ENCODE results near the gene NUS1. TPM values are rescaled to one million over a fixed set of nuclear protein-coding genes. Genes with fewer than 3 reads are reported as not detected.

Gene NUS1
- total and polyA plus RNA-seq, 2 of the 13 experiments (the other 11 are each of a cell fraction or from before 2014, with no cell fraction given) = 18.3 to 18.6 TPM

GRCh38 chr6:117627533-117627932 lies 47.7 kb upstream of the NUS1 start:
- TF ChIP-seq ZNF138 (CRISPR knock-in tag; IDR thresholded peaks at IDR 0.05; ENCODE audit: low read depth) (no peak), ZUFSP (CRISPR knock-in tag; IDR thresholded peaks at IDR 0.05; ENCODE audit: borderline replicate concordance) (no peak), ZNF570 (CRISPR knock-in tag; IDR thresholded peaks at IDR 0.05; ENCODE audit: borderline replicate concordance) (no peak), AKAP8 (CRISPR knock-in tag; IDR thresholded peaks at IDR 0.05) (no peak), MBNL3 (CRISPR knock-in tag; conservative IDR thresholded peaks at IDR 0.05) (no peak), ATF6 (CRISPR knock-in tag; conservative IDR thresholded peaks at IDR 0.05) (no peak), ZNF572 (CRISPR knock-in tag; IDR thresholded peaks at IDR 0.05) (no peak), ZNF276 (CRISPR knock-in tag; IDR thresholded peaks at IDR 0.05; ENCODE audit: low read depth) (no peak), CEBPB (IDR thresholded peaks at IDR 0.05; ENCODE audit: borderline replicate concordance, low read depth, low read length) (no peak), HMG20A (CRISPR knock-in tag; IDR thresholded peaks at IDR 0.05; ENCODE audit: borderline replicate concordance) (no peak), ZSCAN22 (CRISPR knock-in tag; IDR thresholded peaks at IDR 0.05) (no peak), CENPT (CRISPR knock-in tag; IDR thresholded peaks at IDR 0.05; ENCODE audit: low read depth) (no peak), NFYB (CRISPR knock-in tag; IDR thresholded peaks at IDR 0.05) (no peak), SRSF1 (optimal IDR thresholded peaks at IDR 0.05; ENCODE audit: low read depth, low read length) (no peak), ZNF766 (CRISPR knock-in tag; IDR thresholded peaks at IDR 0.05; ENCODE audit: borderline replicate concordance) (no peak), UBTF (CRISPR knock-in tag; IDR thresholded peaks at IDR 0.05) (no peak), FOXP1 (IDR thresholded peaks at IDR 0.05) (no peak), FOXP1 (CRISPR knock-in tag; IDR thresholded peaks at IDR 0.05) (no peak), TEF (CRISPR knock-in tag; IDR thresholded peaks at IDR 0.05) (no peak)
- ChIA-PET CTCF (ENCODE audit: low intra/inter-chr PET ratio, low total read pairs) (no interaction called here), POLR2A (no interaction called here)
- H3K27ac ChIP-seq (ENCODE audit: extremely low read length, insufficient read depth, low read length) = no peak overlapping the region
- in situ Hi-C loops (cut with HindIII; ENCODE audit: extremely low pct_ligation_motif_present, low pct_unique_long_range_greater_than_20kb) (no loop called here), intact Hi-C loops (cut with micrococcal nuclease; ENCODE audit: unreplicated experiment) (no loop called here)
- BruUV-seq (replicated peaks) = no TSS peak
- H3K27me3 ChIP-seq (ENCODE audit: control insufficient read depth in 1 of 2, insufficient read depth in 2 of 2, low read length in 2 of 2) = no peaks in the 10 kb centered on the region
- no peak for FAIRE-seq
- H3K4me1 ChIP-seq (ENCODE audit: insufficient read depth, low read length) = peaks cover 9% of the 10 kb centered on the region; the same call in 1 of the 2 replicates
- no peak overlapping the region for H3K4me3 ChIP-seq (replicated peaks in 1 of 3; ENCODE audit: insufficient read depth in 1 of 3, low read depth in 2 of 3, low read length in 3 of 3)
- H3K36me3 ChIP-seq (replicated peaks in 1 of 2; ENCODE audit: control insufficient read depth in 1 of 2, insufficient read depth in 2 of 2, low read length in 2 of 2) = no peaks in the 10 kb centered on the region
- H3K9ac ChIP-seq (ENCODE audit: insufficient read depth, low read depth, low read length) = no peak overlapping the region
- H3K79me2 ChIP-seq (ENCODE audit: insufficient read depth, low read length) = no peaks in the 10 kb centered on the region
- ATAC-seq = no peak
- no peaks in the 10 kb centered on the region for H4K20me1 ChIP-seq (ENCODE audit: insufficient read depth, low read length)
- peaks cover 45% of the 10 kb centered on the region for H3K9me3 ChIP-seq (ENCODE audit: low read length)
- no peak for DNase-seq (ENCODE audit: low spot score)
- no peak overlapping the region for H3K4me2 ChIP-seq (ENCODE audit: low read depth, low read length)
- no peak overlapping the region for H2AFZ ChIP-seq (ENCODE audit: low read length)

All from HepG2 (cell line).